Measurements from ENCODE around the gene ARHGAP30.

ARHGAP30 gene

DNA sequence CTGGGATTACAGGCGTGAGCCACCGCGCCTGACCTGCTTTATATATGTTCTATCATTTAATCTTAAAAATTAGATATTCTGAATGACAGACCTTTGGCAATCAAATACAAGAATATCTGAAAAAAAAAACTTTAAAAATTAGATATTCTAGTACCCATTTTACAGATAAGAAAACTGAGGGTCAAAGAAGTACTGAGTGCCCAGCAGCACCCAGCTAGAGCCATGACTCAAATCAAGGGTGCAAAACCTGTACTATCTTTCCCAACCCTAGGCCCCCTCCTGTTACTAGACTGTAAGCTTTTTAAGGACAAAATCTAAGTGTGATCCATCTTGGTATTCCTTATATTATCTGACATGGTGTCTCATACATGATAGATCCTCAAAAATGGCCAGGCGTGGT, 8.3 kb downstream of the ARHGAP30 start:
- no peak overlapping the region for H3K9ac ChIP-seq (ENCODE audit: low read length)
- no peaks in the 10 kb centered on the region for H3K9me2 ChIP-seq (ENCODE audit: low read depth, low read length)
- H3K9me3 ChIP-seq (ENCODE audit: low read length): no peaks in the 10 kb centered on the region
- H3K4me1 ChIP-seq (ENCODE audit: insufficient read depth, low read length, severe bottlenecking): no peaks in the 10 kb centered on the region
- no peaks in the 10 kb centered on the region for H3K27me3 ChIP-seq (ENCODE audit: insufficient read depth, low read length)
- no peak overlapping the region for H3K27ac ChIP-seq (ENCODE audit: low read depth, low read length, poor library complexity, severe bottlenecking)
- H3K4me2 ChIP-seq (ENCODE audit: low read length): no peak overlapping the region
- peaks cover 35% of the 10 kb centered on the region for H3K36me3 ChIP-seq (ENCODE audit: insufficient read depth, low read length)
- no peaks in the 10 kb centered on the region for H3K79me2 ChIP-seq (ENCODE audit: insufficient read depth, low read length)
- no peaks in the 10 kb centered on the region for H4K20me1 ChIP-seq (ENCODE audit: insufficient read depth, low read length)
- no peak overlapping the region for H3K4me3 ChIP-seq (ENCODE audit: low read depth, low read length, poor library complexity, severe bottlenecking)
- TF ChIP-seq EZH2 (IDR thresholded peaks at IDR 0.05; ENCODE audit: borderline replicate concordance, low read length): no peak
- TF ChIP-seq, protein P1, sequence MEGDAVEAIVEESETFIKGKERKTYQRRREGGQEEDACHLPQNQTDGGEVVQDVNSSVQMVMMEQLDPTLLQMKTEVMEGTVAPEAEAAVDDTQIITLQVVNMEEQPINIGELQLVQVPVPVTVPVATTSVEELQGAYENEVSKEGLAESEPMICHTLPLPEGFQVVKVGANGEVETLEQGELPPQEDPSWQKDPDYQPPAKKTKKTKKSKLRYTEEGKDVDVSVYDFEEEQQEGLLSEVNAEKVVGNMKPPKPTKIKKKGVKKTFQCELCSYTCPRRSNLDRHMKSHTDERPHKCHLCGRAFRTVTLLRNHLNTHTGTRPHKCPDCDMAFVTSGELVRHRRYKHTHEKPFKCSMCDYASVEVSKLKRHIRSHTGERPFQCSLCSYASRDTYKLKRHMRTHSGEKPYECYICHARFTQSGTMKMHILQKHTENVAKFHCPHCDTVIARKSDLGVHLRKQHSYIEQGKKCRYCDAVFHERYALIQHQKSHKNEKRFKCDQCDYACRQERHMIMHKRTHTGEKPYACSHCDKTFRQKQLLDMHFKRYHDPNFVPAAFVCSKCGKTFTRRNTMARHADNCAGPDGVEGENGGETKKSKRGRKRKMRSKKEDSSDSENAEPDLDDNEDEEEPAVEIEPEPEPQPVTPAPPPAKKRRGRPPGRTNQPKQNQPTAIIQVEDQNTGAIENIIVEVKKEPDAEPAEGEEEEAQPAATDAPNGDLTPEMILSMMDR (IDR thresholded peaks at IDR 0.05; ENCODE audit: low read length): no peak
- H2AFZ ChIP-seq (ENCODE audit: low read length): no peak overlapping the region
- no peaks in the 10 kb centered on the region for H3F3A ChIP-seq (ENCODE audit: insufficient read depth, low read length)

DNA sequence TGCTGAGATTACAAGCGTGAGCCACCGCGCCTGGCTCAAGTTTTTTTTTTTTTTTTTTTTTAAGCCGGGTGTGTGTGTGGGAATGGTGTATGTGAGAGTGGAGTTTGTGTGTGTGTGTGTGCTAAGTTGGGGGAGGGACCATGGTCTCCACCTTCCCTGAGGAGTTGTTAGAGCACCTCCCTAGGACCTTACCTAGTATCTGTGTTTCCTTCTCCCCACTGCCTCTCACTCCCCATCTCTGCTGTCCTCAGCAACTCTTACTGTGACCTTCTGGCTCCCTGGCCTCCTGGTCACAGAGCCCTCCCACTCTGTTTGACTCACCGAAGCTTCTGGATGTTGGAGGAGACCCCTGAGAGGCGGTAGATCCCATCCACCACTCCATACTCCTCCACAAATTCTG, 10.4 kb downstream of the ARHGAP30 start:
- H3K79me2 ChIP-seq (ENCODE audit: insufficient read depth, low read length): no peaks in the 10 kb centered on the region
- no peak for TF ChIP-seq EZH2 (IDR thresholded peaks at IDR 0.05; ENCODE audit: borderline replicate concordance, low read length)
- TF ChIP-seq, protein P1 (IDR thresholded peaks at IDR 0.05; ENCODE audit: low read length): no peak
- H4K20me1 ChIP-seq (ENCODE audit: insufficient read depth, low read length): no peaks in the 10 kb centered on the region
- no peaks in the 10 kb centered on the region for H3K4me1 ChIP-seq (ENCODE audit: insufficient read depth, low read length, severe bottlenecking)
- no peak overlapping the region for H3K27ac ChIP-seq (ENCODE audit: low read depth, low read length, poor library complexity, severe bottlenecking)
- H3K9ac ChIP-seq (ENCODE audit: low read length): no peak overlapping the region
- no peaks in the 10 kb centered on the region for H3K27me3 ChIP-seq (ENCODE audit: insufficient read depth, low read length)
- no peaks in the 10 kb centered on the region for H3F3A ChIP-seq (ENCODE audit: insufficient read depth, low read length)
- no peak overlapping the region for H3K4me3 ChIP-seq (ENCODE audit: low read depth, low read length, poor library complexity, severe bottlenecking)
- H2AFZ ChIP-seq (ENCODE audit: low read length): no peak overlapping the region
- H3K9me2 ChIP-seq (ENCODE audit: low read depth, low read length): no peaks in the 10 kb centered on the region
- no peak overlapping the region for H3K4me2 ChIP-seq (ENCODE audit: low read length)
- no peaks in the 10 kb centered on the region for H3K9me3 ChIP-seq (ENCODE audit: low read length)
- peaks cover 48% of the 10 kb centered on the region for H3K36me3 ChIP-seq (ENCODE audit: insufficient read depth, low read length)

DNA sequence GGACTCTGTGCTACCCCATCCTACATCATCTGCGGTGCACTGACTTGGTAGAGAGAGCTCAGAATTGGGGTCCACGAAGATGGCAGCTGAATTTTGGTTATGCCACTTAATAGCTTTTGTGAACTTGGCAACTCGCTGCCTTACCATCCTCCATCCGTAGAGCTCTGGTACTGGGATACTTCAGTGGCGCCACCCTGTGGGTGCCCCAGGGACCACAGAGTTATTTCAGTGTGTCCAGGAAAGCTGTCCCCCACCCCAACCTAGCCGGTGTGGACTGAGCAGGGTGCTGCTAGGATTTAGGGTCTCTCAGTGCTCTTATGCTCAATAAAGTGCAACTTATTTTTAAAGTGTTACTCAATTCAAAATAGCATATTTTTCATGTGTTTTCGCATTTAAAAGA, 14.9 kb downstream of the ARHGAP30 start:
- Histone ChIP-seq H3K4me1 (ENCODE audit: insufficient read depth, low read length, severe bottlenecking) (no peaks in the 10 kb centered on the region), H3K27ac (ENCODE audit: low read depth, low read length, poor library complexity, severe bottlenecking) (no peak overlapping the region), H3F3A (ENCODE audit: insufficient read depth, low read length) (no peaks in the 10 kb centered on the region), H3K9ac (ENCODE audit: low read length) (no peak overlapping the region), H3K27me3 (ENCODE audit: insufficient read depth, low read length) (no peaks in the 10 kb centered on the region), H3K4me3 (ENCODE audit: low read depth, low read length, poor library complexity, severe bottlenecking) (no peak overlapping the region), H3K9me2 (ENCODE audit: low read depth, low read length) (no peaks in the 10 kb centered on the region), H3K36me3 (ENCODE audit: insufficient read depth, low read length) (peaks cover 82% of the 10 kb centered on the region), H4K20me1 (ENCODE audit: insufficient read depth, low read length) (no peaks in the 10 kb centered on the region), H3K79me2 (ENCODE audit: insufficient read depth, low read length) (no peaks in the 10 kb centered on the region), H3K9me3 (ENCODE audit: low read length) (no peaks in the 10 kb centered on the region), H2AFZ (ENCODE audit: low read length) (no peak overlapping the region), H3K4me2 (ENCODE audit: low read length) (no peak overlapping the region)
- TF ChIP-seq, protein P1 (IDR thresholded peaks at IDR 0.05; ENCODE audit: low read length): peak; percentile 30; the same call in 1 of the 2 replicates
- no peak for TF ChIP-seq EZH2 (IDR thresholded peaks at IDR 0.05; ENCODE audit: borderline replicate concordance, low read length)

All from OCI-LY1 (cell line).